ENCODE measurements around the gene WDR4. TPM values are rescaled to one million over a fixed set of nuclear protein-coding genes. Genes with fewer than 3 reads are reported as not detected.

Gene WDR4
- total and polyA plus RNA-seq, 2 of the 4 experiments (the other 2 are of a cell fraction) = 11.3 to 20.8 TPM

DNA sequence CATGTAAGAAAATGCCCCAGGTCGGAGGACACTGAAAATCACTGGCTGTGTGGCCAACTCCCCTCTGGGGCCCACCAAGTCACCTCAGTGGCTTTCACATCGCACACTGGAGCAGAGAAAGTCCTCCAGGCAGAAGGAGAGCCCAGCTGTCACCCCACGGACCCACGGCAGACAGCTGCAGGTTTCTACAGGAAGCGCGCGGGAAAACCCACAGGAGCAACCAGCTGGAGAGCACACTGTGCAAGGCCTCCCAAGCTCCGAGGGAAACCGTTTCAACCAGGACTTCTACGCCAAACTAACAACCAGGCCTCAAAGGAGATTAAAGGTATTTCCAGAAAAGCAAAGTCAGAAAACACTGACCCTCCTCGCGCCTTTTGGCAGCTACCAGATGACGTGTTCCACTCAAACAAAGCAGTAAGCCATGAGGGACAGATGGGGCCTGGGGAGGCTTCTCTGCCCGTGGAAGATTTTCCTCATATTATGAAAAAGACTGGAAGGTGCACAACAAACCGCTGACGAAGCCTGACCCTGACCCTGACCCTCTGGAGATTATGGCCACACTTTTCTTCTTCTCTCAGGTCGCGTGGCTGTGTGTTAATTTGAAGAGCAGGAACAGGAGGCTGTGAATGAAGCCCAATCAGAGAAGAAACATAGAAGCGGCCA, 21.0 kb downstream of the WDR4 start:
- no peak overlapping the region for H4K91ac ChIP-seq (ENCODE audit: insufficient read depth, low read depth, low read length)
- H2AFZ ChIP-seq (replicated peaks; ENCODE audit: low read length, poor library complexity) = no peak overlapping the region
- peaks cover 16 to 20% of the 10 kb centered on the region in 2 experiments; a peak in 3 of 4 replicates for H3K79me1 ChIP-seq (ENCODE audit: low read depth in 1 of 2, low read length in 2 of 2)
- H3K4me3 ChIP-seq (ENCODE audit: insufficient read depth, low read depth, low read length) = no peak overlapping the region
- H3K9ac ChIP-seq (ENCODE audit: low read depth, low read length) = no peak overlapping the region
- 90% methylated on average over 9 of the region's 19 CpGs; no CpG with 5 or more reads in 1 of the 2 experiments for WGBS, 2 experiments (ENCODE audit: extremely low coverage in 2 of 2, insufficient read length in 1 of 2)
- ChIA-PET CTCF (no interaction called here), POLR2A (ENCODE audit: unreplicated experiment) (no interaction called here)
- no peaks in the 10 kb centered on the region for H3K4me1 ChIP-seq (ENCODE audit: control insufficient read depth, insufficient read depth, low read length)
- in situ Hi-C loops (cut with MboI; ENCODE audit: low sequenced_read_pairs) = loop anchor here (25.0 kb wide), 1 partner anchor 96 kb away; no protein-coding TSS in a partner anchor
- no TSS peak for BruUV-seq (replicated peaks)
- no peak overlapping the region for H3K23ac ChIP-seq (ENCODE audit: low read depth, low read length)
- DNase-seq (no peak), ATAC-seq (ENCODE audit: low read depth) (no peak)
- H3K4ac ChIP-seq (ENCODE audit: low read depth, low read length) = no peak overlapping the region
- dilution Hi-C loops (cut with HindIII; ENCODE audit: low sequenced_read_pairs, unreplicated experiment) = no loop called here
- intact Hi-C loops (cut with micrococcal nuclease) = no loop called here
- H2BK120ac ChIP-seq (ENCODE audit: low read depth, low read length) = no peak overlapping the region
- H3K18ac ChIP-seq (ENCODE audit: low read depth, low read length) = no peak overlapping the region
- TF ChIP-seq RCOR1 (IDR thresholded peaks at IDR 0.05; ENCODE audit: insufficient replicate concordance, low read length) = no peak
- no peak for TF ChIP-seq RFX5 (IDR thresholded peaks at IDR 0.05; ENCODE audit: low read depth, low read length)
- TF ChIP-seq, protein P1, sequence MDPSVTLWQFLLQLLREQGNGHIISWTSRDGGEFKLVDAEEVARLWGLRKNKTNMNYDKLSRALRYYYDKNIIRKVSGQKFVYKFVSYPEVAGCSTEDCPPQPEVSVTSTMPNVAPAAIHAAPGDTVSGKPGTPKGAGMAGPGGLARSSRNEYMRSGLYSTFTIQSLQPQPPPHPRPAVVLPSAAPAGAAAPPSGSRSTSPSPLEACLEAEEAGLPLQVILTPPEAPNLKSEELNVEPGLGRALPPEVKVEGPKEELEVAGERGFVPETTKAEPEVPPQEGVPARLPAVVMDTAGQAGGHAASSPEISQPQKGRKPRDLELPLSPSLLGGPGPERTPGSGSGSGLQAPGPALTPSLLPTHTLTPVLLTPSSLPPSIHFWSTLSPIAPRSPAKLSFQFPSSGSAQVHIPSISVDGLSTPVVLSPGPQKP (IDR thresholded peaks at IDR 0.05; ENCODE audit: borderline replicate concordance, low read depth, low read length) = no peak
- no peak for TF ChIP-seq CEBPB (IDR thresholded peaks at IDR 0.05; ENCODE audit: low read depth, low read length)
- no peak for TF ChIP-seq SMC3 (IDR thresholded peaks at IDR 0.05; ENCODE audit: low read depth, low read length)
- no peak for TF ChIP-seq RAD21 (IDR thresholded peaks at IDR 0.05; ENCODE audit: low read length)
- no peak for TF ChIP-seq CHD1 (IDR thresholded peaks at IDR 0.05; ENCODE audit: low read depth, low read length)
- TF ChIP-seq, protein P2, sequence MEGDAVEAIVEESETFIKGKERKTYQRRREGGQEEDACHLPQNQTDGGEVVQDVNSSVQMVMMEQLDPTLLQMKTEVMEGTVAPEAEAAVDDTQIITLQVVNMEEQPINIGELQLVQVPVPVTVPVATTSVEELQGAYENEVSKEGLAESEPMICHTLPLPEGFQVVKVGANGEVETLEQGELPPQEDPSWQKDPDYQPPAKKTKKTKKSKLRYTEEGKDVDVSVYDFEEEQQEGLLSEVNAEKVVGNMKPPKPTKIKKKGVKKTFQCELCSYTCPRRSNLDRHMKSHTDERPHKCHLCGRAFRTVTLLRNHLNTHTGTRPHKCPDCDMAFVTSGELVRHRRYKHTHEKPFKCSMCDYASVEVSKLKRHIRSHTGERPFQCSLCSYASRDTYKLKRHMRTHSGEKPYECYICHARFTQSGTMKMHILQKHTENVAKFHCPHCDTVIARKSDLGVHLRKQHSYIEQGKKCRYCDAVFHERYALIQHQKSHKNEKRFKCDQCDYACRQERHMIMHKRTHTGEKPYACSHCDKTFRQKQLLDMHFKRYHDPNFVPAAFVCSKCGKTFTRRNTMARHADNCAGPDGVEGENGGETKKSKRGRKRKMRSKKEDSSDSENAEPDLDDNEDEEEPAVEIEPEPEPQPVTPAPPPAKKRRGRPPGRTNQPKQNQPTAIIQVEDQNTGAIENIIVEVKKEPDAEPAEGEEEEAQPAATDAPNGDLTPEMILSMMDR (conservative IDR thresholded peaks at IDR 0.05; ENCODE audit: low read depth, low read length) = no peak
- no peak for TF ChIP-seq NFE2L2 (IDR thresholded peaks at IDR 0.05; ENCODE audit: low read depth, low read length)
- no peak for TF ChIP-seq POLR2A (IDR thresholded peaks at IDR 0.05; ENCODE audit: low read depth, low read length)
- H3K14ac ChIP-seq (replicated peaks; ENCODE audit: low read depth, low read length) = no peak overlapping the region
- H4K20me1 ChIP-seq (ENCODE audit: insufficient read depth, low read length) = peaks cover 22% of the 10 kb centered on the region
- H2AK5ac ChIP-seq (ENCODE audit: low read depth, low read length) = no peak overlapping the region
- no peak overlapping the region for H4K8ac ChIP-seq (ENCODE audit: low read depth in 2 of 2, low read length in 2 of 2)
- no peak overlapping the region for H4K5ac ChIP-seq (ENCODE audit: low read depth, low read length)
- no peaks in the 10 kb centered on the region for H3K9me1 ChIP-seq (ENCODE audit: insufficient read depth, low read length)
- H3K36me3 ChIP-seq (ENCODE audit: control insufficient read depth, insufficient read depth, low read length) = peaks cover 62% of the 10 kb centered on the region
- H2BK5ac ChIP-seq (ENCODE audit: low read depth, low read length, poor library complexity, severe bottlenecking) = no peak overlapping the region
- no peak overlapping the region for H3K4me2 ChIP-seq (ENCODE audit: low read depth, low read length)
- no peaks in the 10 kb centered on the region for H3K9me3 ChIP-seq (ENCODE audit: control insufficient read depth, insufficient read depth, low read length)
- H3K56ac ChIP-seq (ENCODE audit: extremely low read depth, insufficient read depth, low read length) = no peak overlapping the region
- no peaks in the 10 kb centered on the region for H3K27me3 ChIP-seq (ENCODE audit: control insufficient read depth, insufficient read depth, low read length)
- H2AK9ac ChIP-seq (replicated peaks; ENCODE audit: low read depth, low read length, poor library complexity) = no peak overlapping the region
- H3K27ac ChIP-seq (ENCODE audit: insufficient read depth, low read length) = no peak overlapping the region
- no peak overlapping the region for H2BK15ac ChIP-seq (ENCODE audit: low read depth, low read length)
- H2BK20ac ChIP-seq (ENCODE audit: low read depth, low read length) = no peak overlapping the region
